ENCODE measurements around the gene TTC5. TPM values are rescaled to one million over a fixed set of nuclear protein-coding genes. Genes with fewer than 3 reads are reported as not detected.
"Not testable (repeated sequence)": the region's sequence is repeated elsewhere in the genome, so short reads cannot be mapped to it uniquely, and the experiment has no call there.

TTC5 gene
- total RNA-seq, 3 donors from 2014 or later = 10.1 to 21.0 (median 16.2) TPM

DNA sequence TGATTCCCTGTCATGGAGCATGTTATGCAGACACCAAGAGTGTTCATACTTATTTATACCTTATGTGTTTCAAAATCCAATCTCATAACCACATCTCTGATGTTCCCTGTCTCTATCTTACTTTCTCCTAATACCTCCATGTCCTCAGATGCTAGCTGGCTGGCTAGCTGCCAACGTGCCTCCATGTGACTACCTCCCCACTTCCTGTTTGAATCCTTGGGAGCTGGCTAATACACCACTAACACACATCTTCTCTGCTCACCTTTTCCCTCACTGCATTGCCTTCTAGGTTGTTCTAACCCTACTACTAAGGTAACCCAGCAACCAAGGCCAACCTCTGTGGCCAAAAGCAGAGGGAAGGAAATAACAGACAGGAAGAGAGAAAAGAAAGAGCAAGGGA, 27.3 kb downstream of the TTC5 start:
- intact Hi-C loops (cut with DNase I; ENCODE audit: low total_unique reads) = no loop called here
- Histone ChIP-seq H3K4me3 (no peak overlapping the region), H3K4me1 (no peaks in the 10 kb centered on the region), H3K9me3 (peaks cover 0 to 19% of the 10 kb centered on the region in 2 donors), H3K36me3 (no peaks in the 10 kb centered on the region), H3K27ac (no peak overlapping the region), H3K27me3 (no peaks in the 10 kb centered on the region)
- no peak for DNase-seq (ENCODE audit: low spot score in 2 of 2)
- TF ChIP-seq POLR2AphosphoS5 (IDR thresholded peaks at IDR 0.05) (no peak), POLR2A (IDR thresholded peaks at IDR 0.05) (no peak)
- TF ChIP-seq, protein P1, sequence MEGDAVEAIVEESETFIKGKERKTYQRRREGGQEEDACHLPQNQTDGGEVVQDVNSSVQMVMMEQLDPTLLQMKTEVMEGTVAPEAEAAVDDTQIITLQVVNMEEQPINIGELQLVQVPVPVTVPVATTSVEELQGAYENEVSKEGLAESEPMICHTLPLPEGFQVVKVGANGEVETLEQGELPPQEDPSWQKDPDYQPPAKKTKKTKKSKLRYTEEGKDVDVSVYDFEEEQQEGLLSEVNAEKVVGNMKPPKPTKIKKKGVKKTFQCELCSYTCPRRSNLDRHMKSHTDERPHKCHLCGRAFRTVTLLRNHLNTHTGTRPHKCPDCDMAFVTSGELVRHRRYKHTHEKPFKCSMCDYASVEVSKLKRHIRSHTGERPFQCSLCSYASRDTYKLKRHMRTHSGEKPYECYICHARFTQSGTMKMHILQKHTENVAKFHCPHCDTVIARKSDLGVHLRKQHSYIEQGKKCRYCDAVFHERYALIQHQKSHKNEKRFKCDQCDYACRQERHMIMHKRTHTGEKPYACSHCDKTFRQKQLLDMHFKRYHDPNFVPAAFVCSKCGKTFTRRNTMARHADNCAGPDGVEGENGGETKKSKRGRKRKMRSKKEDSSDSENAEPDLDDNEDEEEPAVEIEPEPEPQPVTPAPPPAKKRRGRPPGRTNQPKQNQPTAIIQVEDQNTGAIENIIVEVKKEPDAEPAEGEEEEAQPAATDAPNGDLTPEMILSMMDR (IDR thresholded peaks at IDR 0.05) = no peak

DNA sequence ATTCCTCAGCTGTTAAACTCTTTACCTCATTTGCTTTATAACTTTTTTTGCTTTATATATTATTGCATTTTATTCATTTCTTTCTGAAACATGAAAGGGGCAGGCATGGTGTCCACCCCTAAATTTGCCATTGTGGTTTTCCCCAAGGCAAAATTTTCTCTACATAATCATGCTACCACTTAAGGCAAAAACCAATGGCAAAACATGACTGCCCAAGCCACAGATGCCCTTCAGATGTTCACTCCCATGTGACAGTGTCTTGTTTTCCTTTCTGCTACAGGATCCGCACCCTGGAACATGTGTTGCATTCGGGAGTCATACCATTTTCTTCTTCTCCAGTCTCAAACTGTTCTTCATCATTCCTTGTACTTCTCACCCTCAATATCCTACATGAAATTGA, 28.3 kb downstream of the TTC5 start:
- no peak for TF ChIP-seq POLR2AphosphoS5 (IDR thresholded peaks at IDR 0.05)
- no peak for TF ChIP-seq POLR2A (IDR thresholded peaks at IDR 0.05)
- TF ChIP-seq, protein P1 (IDR thresholded peaks at IDR 0.05) = no peak
- H3K36me3 ChIP-seq = no peaks in the 10 kb centered on the region
- intact Hi-C loops (cut with DNase I; ENCODE audit: low total_unique reads) = no loop called here
- H3K4me1 ChIP-seq = no peaks in the 10 kb centered on the region
- peaks cover 6 to 29% of the 10 kb centered on the region in 2 donors for H3K9me3 ChIP-seq
- H3K27ac ChIP-seq = no peak overlapping the region
- H3K27me3 ChIP-seq = no peaks in the 10 kb centered on the region
- no peak overlapping the region for H3K4me3 ChIP-seq
- no peak for DNase-seq (ENCODE audit: low spot score in 2 of 2)

DNA sequence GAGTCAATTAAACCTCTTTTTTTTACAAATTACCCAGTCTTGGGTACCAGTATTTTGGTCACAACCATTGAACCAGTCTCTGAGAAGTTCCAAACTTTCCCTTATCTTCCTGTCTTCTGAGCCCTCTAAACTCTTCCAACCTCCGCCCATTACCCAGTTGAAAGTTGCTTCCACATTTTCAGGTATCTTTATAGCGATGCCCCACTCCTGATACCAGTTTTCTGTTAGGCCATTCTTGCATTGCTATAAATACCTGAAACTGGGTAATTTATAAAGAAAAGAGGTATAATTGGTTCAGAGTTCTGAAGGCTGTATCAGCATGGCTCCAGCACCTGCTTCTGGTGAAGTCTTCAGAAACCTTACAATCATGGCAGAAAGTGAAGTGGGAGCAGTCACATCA, 31.7 kb downstream of the TTC5 start:
- Histone ChIP-seq H3K4me1 (no peaks in the 10 kb centered on the region), H3K27me3 (no peaks in the 10 kb centered on the region), H3K9me3 (peaks cover 14 to 42% of the 10 kb centered on the region in 2 donors), H3K36me3 (no peaks in the 10 kb centered on the region), H3K4me3 (no peak overlapping the region), H3K27ac (no peak overlapping the region)
- intact Hi-C loops (cut with DNase I; ENCODE audit: low total_unique reads) = no loop called here
- TF ChIP-seq POLR2AphosphoS5 (IDR thresholded peaks at IDR 0.05) = no peak
- no peak for TF ChIP-seq POLR2A (IDR thresholded peaks at IDR 0.05)
- TF ChIP-seq, protein P1 (IDR thresholded peaks at IDR 0.05) = no peak
- no peak for DNase-seq (ENCODE audit: low spot score in 2 of 2)

DNA sequence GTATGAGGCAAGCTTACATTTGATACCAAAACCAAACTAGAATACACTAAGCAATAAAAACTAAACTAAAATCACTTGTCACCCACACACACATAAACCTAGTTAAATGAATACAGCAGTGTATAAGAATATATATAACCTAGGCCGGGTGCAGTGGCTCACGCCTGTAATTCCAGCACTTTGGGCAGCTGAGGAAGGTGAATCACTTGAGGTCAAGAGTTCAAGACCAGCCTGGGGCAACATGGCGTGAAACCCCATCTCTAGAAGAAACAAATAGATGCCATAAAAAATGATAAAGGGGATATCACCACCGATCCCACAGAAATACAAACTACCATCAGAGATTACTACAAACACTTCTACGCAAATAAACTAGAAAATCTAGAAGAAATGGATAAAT, 41.4 kb downstream of the TTC5 start:
- H3K4me1 ChIP-seq; H3K27ac ChIP-seq; H3K36me3 ChIP-seq; H3K4me3 ChIP-seq; DNase-seq (ENCODE audit: low spot score in 2 of 2); H3K27me3 ChIP-seq; H3K9me3 ChIP-seq; intact Hi-C loops (cut with DNase I; ENCODE audit: low total_unique reads): not testable (repeated sequence)

DNA sequence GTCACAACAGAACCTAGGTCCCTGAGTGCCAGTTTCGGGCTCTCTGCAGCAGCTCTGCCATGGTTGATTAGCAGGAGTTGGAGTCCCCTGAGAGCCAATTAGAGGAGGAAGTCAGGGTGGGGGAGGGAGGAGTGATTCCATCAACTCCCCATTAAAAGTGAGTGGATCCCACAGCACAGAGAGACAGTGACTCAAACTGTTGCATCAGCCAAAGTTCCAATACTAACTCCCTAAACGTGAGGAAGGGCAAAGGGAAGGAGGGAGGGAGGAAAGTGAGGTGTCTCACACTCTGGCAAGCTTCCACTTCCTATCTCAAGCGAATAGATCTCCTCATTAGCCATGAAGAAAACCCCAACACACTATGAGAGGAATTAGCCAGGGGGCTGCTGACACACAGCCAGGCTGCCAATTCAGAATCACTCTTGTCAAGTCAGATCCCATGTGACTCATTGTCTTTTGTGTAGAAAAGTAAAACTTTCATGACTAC, 43.1 kb downstream of the TTC5 start:
- Histone ChIP-seq H3K36me3 (no peaks in the 10 kb centered on the region), H3K27ac (no peak overlapping the region), H3K27me3 (no peaks in the 10 kb centered on the region), H3K4me3 (no peak overlapping the region), H3K4me1 (no peaks in the 10 kb centered on the region), H3K9me3 (peaks cover 0 to 3% of the 10 kb centered on the region in 2 donors)
- DNase-seq (ENCODE audit: low spot score in 2 of 2) = no peak
- intact Hi-C loops (cut with DNase I; ENCODE audit: low total_unique reads) = no loop called here
- TF ChIP-seq POLR2A (IDR thresholded peaks at IDR 0.05) = no peak
- no peak for TF ChIP-seq POLR2AphosphoS5 (IDR thresholded peaks at IDR 0.05)
- TF ChIP-seq, protein P1 (IDR thresholded peaks at IDR 0.05) = no peak

Data from breast epithelium (tissue), 4 donors.